ENCODE measurements around the gene FLT4. TPM values are rescaled to one million over a fixed set of nuclear protein-coding genes. Genes with fewer than 3 reads are reported as not detected.
A peak's percentile ranks its signal among the peaks of the same experiment; 100 is the strongest.
"Not testable (repeated sequence)": the region's sequence is repeated elsewhere in the genome, so short reads cannot be mapped to it uniquely, and the experiment has no call there.

Gene FLT4
- total RNA-seq, 6 experiments from 2014 or later: 5.3 to 15.1 (median 8.0) TPM

DNA sequence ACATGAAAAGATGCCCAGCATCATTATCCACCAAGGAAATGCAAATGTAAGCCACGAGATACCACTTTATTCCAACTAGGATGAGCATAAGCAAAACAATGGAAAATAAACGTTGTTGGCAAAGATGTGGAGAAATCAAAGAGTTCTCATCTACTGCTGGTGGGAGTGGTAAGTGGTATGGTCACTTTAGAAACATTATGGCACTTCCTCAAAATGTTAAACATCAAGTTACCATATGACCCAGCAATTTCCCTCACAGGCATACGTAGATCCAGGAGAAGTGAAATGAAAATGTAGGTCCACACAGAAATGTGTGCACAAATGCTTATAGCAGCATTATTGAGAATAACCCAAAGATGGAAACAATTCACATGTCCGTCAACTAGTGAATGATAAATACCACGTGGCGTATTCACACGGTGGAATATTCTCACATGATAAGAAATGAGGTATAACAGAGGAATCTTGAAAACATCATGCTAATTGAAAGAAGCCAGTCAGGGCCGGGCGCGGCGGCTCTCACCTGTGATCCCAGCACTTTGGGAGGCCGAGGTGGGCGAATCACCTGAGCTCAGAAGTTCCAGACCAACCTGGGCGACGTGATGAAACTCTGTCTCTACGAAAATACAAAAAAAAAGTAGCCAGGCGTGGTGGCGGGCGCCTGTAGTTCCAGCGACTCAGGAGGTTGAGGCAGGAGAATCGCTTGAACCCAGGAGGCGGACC lies 16.4 kb upstream of the FLT4 start:
- intact Hi-C loops (cut with DNase I): no loop called here
- 66% methylated on average over 22 of the region's 22 CpGs for WGBS (ENCODE audit: insufficient coverage, low coverage, low lambda C conversion rate, missing lambda C conversion rate)

GRCh38 chr5:180658774-180659564 lies 9.6 kb upstream of the FLT4 start:
- Histone ChIP-seq H3K4me1 (no peaks in the 10 kb centered on the region), H3K36me3 (no peaks in the 10 kb centered on the region), H3K4me3 (no peak overlapping the region), H3K9me3 (no peaks in the 10 kb centered on the region), H3K27ac (no peak overlapping the region), H3K27me3 (no peaks in the 10 kb centered on the region)
- TF ChIP-seq POLR2A (IDR thresholded peaks at IDR 0.05): no peak
- TF ChIP-seq CTCF (IDR thresholded peaks at IDR 0.05): no peak
- DNase-seq (no peak), ATAC-seq (peak in 2 of 4 donors; percentile 16 to 38)
- intact Hi-C loops (cut with DNase I): no loop called here
- 19% methylated on average over 34 of the region's 54 CpGs for WGBS (ENCODE audit: insufficient coverage, low coverage, low lambda C conversion rate, missing lambda C conversion rate)

More for the DNA sequence above, 16.4 kb upstream of the FLT4 start:
- Histone ChIP-seq H3K4me1 (no peaks in the 10 kb centered on the region), H3K9me3 (no peaks in the 10 kb centered on the region), H3K36me3 (no peaks in the 10 kb centered on the region), H3K4me3 (no peak overlapping the region), H3K27ac (no peak overlapping the region), H3K27me3 (no peaks in the 10 kb centered on the region)
- no peak for DNase-seq
- no peak for TF ChIP-seq CTCF (IDR thresholded peaks at IDR 0.05)
- no peak for TF ChIP-seq POLR2A (IDR thresholded peaks at IDR 0.05)
- no peak for ATAC-seq

DNA sequence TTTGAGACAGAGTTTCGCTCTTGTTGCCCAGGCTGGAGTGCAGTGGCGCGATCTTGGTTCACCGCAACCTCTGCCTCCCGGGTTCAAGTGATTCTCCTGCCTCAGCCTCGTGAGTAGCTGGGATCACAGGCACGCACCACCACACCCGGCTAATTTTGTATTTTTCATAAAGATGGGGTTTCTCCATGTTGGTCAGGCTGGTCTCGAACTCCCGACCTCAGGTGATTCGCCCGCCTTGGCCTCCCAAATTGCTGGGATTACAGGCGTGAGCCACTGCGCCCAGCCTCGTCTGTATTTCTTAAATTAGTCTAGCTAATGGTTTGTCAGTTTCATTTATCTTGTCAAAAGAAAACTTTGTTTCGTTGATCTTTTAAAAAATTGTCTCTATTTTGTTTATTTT lies 5.8 kb upstream of the FLT4 start:
- H3K27me3 ChIP-seq; intact Hi-C loops (cut with DNase I); H3K36me3 ChIP-seq; H3K4me1 ChIP-seq; H3K9me3 ChIP-seq; H3K4me3 ChIP-seq; H3K27ac ChIP-seq; ATAC-seq; DNase-seq: not testable (repeated sequence)
- WGBS (ENCODE audit: insufficient coverage, low coverage, low lambda C conversion rate, missing lambda C conversion rate): 66% methylated on average over 13 of the region's 16 CpGs

GRCh38 chr5:180652771-180653170 lies 3.4 kb upstream of the FLT4 start:
- WGBS (ENCODE audit: insufficient coverage, low coverage, low lambda C conversion rate, missing lambda C conversion rate): 47% methylated on average over 5 of the region's 5 CpGs
- H3K9me3 ChIP-seq: no peaks in the 10 kb centered on the region
- no peak overlapping the region for H3K27ac ChIP-seq
- no peak for ATAC-seq
- DNase-seq: no peak
- intact Hi-C loops (cut with DNase I): no loop called here
- no peaks in the 10 kb centered on the region for H3K36me3 ChIP-seq
- H3K4me3 ChIP-seq: no peak overlapping the region
- H3K27me3 ChIP-seq: peaks cover 3 to 15% of the 10 kb centered on the region in 2 donors
- TF ChIP-seq POLR2A (IDR thresholded peaks at IDR 0.05): no peak
- TF ChIP-seq CTCF (IDR thresholded peaks at IDR 0.05): no peak
- no peaks in the 10 kb centered on the region for H3K4me1 ChIP-seq

DNA sequence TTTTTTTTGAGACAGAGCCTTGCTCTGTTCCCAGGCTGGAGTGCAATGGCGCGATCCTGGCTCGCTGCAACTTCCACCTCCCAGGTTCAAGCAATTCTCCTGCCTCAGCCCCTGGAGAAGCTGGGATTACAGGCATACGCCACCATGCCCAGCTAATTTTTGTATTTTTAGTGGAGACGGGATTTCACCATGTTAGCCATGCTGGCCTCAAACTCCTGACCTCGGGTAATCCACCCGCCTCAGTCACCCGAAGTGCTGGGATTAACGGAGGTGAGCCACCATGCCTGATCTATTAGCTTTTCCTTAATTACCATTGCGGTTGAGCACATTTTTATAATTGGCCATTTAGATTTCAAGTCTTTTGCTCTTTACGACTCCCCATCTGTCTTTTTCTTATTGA lies 2.9 kb upstream of the FLT4 start:
- Histone ChIP-seq H3K27me3 (peaks cover 3 to 15% of the 10 kb centered on the region in 2 donors), H3K27ac (no peak overlapping the region), H3K36me3 (no peaks in the 10 kb centered on the region), H3K4me1 (no peaks in the 10 kb centered on the region), H3K4me3 (no peak overlapping the region), H3K9me3 (no peaks in the 10 kb centered on the region)
- TF ChIP-seq CTCF (IDR thresholded peaks at IDR 0.05): no peak
- no peak for TF ChIP-seq POLR2A (IDR thresholded peaks at IDR 0.05)
- intact Hi-C loops (cut with DNase I): no loop called here
- 82% methylated on average over 11 of the region's 11 CpGs for WGBS (ENCODE audit: insufficient coverage, low coverage, low lambda C conversion rate, missing lambda C conversion rate)
- DNase-seq (no peak), ATAC-seq (no peak)

All from right lobe of liver (tissue), 6 donors.